HG02840 (cell line): ENCODE results near the gene RPS28.

Experiments
- ATAC-seq: cut with Tn5 transposase; IDR thresholded peaks from one replicate; pipeline ENCODE4 v1.9.1; 2021; ENCODE audit warnings: mild to moderate bottlenecking, moderate library complexity, moderate number of reproducible peaks; ENCODE audit not compliant: unreplicated experiment, low FRiP score

The RPS28 gene

GRCh38 chr19:8370176-8371010, 49.1 kb downstream of the RPS28 start:
- no peak for ATAC-seq

DNA sequence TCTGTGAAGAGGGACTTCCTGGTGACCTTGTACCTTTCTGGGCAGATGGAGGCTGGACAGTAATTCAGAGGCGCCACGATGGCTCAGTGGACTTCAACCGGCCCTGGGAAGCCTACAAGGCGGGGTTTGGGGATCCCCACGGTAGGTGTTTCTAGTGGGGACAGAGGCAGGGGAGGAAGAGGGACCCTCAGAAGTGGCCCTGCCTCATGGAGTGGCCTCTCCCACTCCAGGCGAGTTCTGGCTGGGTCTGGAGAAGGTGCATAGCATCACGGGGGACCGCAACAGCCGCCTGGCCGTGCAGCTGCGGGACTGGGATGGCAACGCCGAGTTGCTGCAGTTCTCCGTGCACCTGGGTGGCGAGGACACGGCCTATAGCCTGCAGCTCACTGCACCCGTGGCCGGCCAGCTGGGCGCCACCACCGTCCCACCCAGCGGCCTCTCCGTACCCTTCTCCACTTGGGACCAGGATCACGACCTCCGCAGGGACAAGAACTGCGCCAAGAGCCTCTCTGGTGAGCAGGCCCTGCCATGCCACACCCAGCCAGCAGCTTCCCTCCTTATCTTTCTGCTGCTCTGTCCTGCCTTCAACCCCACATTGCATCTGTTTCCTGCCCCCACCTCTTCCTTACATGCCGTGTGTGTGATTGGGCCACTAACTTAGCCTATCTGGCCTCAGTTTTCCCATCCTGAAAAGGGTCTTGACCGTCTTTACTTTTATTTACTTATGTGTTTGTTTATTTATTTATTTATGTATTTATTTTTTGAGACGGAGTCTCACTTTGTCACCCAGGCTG, 49.9 kb downstream of the RPS28 start:
- ATAC-seq, result no peak
